ENCODE data around the gene RNF20. TPM values are rescaled to one million over a fixed set of nuclear protein-coding genes. Genes with fewer than 3 reads are reported as not detected.
A peak's percentile ranks its signal among the peaks of the same experiment; 100 is the strongest.

RNF20 gene
- total and polyA plus RNA-seq, 2 of the 13 experiments (the other 11 are each of a cell fraction or from before 2014, with no cell fraction given) = 12.7 to 37.6 TPM

DNA sequence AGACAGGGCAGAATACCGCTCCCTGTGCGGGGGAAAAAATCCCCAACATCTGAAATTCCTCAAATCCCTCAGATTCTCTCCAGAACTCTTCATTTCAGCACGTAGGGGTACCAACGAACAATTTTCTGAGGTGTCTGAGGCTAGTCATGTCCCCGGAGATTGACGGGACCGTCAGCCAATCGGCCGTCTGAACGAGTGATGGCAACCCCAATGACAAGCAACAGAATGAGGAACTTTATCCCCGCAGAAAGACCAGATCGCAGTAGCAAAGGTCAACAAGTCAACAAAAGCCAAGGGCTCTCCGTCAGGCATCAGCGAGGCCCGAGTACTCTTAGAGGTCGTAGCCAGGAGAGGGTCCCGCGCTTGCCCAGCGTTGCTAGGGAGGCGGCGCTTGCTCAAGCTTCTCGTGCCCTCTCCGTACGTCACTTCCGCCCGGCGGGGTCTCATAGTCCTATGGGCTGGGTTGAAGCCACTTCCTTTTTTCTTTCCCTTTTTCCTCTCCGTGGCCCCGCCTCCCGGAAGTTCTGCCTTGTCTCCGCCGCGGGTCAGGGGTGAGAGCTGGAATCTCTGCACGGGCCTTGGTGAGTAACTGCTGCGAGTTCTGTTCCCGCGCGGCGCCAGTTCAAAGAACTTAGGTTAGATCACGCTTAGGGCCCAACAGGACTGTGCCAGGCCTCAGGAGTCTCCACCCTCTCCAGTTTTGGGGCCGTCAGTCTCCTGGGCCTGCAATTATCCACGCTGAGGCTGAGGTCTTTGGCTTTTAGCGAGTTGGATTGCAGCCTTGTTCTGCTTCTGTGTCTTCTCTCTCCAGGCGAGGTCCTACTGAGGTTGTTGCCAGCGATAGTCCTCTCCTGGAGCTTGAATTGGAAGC, at the start of gene RNF20 (continued):
- TF ChIP-seq ZNF572 (CRISPR knock-in tag; IDR thresholded peaks at IDR 0.05) (0 out of 2 replicates have a peak, but pooled peaks have one; percentile 18), ZEB1 (IDR thresholded peaks at IDR 0.05; ENCODE audit: insufficient replicate concordance, low read depth) (no peak), POGZ (CRISPR knock-in tag; IDR thresholded peaks at IDR 0.05) (peak; percentile 86), NKX3-1 (CRISPR knock-in tag; IDR thresholded peaks at IDR 0.05) (no peak), ATRX (CRISPR knock-in tag; IDR thresholded peaks at IDR 0.05; ENCODE audit: borderline replicate concordance) (no peak), NR2C2 (CRISPR knock-in tag; IDR thresholded peaks at IDR 0.05; ENCODE audit: borderline replicate concordance) (peak; percentile 98), TCF7 (IDR thresholded peaks at IDR 0.05; ENCODE audit: low read depth) (peak; percentile 30; the same call in 1 of the 2 replicates), CREM (IDR thresholded peaks at IDR 0.05) (peak; percentile 98), CREM (CRISPR knock-in tag; IDR thresholded peaks at IDR 0.05) (peak; percentile 40; the same call in 1 of the 2 replicates), EP300 (IDR thresholded peaks at IDR 0.05; ENCODE audit: low read depth in 2 of 2, low read length in 2 of 2) (no peak), EP300 (CRISPR knock-in tag; IDR thresholded peaks at IDR 0.05; ENCODE audit: borderline replicate concordance) (no peak), IKZF4 (CRISPR knock-in tag; IDR thresholded peaks at IDR 0.05; ENCODE audit: borderline replicate concordance, low read depth, not compliant biosample characterization) (no peak), ZNF792 (CRISPR knock-in tag; IDR thresholded peaks at IDR 0.05) (no peak), ZNF143 (CRISPR knock-in tag; IDR thresholded peaks at IDR 0.05) (0 out of 2 replicates have a peak, but pooled peaks have one; percentile 17), NCOA2 (CRISPR knock-in tag; IDR thresholded peaks at IDR 0.05) (no peak), ELF3 (CRISPR knock-in tag; IDR thresholded peaks at IDR 0.05) (peak; percentile 75), MED1 (CRISPR knock-in tag; IDR thresholded peaks at IDR 0.05) (no peak), ZNF749 (CRISPR knock-in tag; IDR thresholded peaks at IDR 0.05; ENCODE audit: borderline replicate concordance) (no peak)
- TF ChIP-seq, protein P1, sequence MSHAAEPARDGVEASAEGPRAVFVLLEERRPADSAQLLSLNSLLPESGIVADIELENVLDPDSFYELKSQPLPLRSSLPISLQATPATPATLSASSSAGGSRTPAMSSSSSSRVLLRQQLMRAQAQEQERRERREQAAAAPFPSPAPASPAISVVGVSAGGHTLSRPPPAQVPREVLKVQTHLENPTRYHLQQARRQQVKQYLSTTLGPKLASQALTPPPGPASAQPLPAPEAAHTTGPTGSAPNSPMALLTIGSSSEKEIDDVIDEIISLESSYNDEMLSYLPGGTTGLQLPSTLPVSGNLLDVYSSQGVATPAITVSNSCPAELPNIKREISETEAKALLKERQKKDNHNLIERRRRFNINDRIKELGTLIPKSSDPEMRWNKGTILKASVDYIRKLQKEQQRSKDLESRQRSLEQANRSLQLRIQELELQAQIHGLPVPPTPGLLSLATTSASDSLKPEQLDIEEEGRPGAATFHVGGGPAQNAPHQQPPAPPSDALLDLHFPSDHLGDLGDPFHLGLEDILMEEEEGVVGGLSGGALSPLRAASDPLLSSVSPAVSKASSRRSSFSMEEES (CRISPR knock-in tag; IDR thresholded peaks at IDR 0.05) = 0 out of 2 replicates have a peak, but pooled peaks have one; percentile 29
- TF ChIP-seq, protein P2, sequence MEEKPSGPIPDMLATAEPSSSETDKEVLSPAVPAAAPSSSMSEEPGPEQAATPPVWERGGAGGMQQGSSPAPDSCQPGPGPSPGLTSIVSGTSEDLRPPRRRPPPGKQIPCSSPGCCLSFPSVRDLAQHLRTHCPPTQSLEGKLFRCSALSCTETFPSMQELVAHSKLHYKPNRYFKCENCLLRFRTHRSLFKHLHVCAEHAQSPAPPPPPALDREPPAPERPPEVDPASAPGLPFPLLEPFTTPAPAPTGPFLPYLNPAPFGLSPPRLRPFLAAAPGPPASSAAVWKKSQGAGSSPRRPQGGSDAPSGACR (CRISPR knock-in tag; IDR thresholded peaks at IDR 0.05) = no peak
- TF ChIP-seq, protein P3, sequence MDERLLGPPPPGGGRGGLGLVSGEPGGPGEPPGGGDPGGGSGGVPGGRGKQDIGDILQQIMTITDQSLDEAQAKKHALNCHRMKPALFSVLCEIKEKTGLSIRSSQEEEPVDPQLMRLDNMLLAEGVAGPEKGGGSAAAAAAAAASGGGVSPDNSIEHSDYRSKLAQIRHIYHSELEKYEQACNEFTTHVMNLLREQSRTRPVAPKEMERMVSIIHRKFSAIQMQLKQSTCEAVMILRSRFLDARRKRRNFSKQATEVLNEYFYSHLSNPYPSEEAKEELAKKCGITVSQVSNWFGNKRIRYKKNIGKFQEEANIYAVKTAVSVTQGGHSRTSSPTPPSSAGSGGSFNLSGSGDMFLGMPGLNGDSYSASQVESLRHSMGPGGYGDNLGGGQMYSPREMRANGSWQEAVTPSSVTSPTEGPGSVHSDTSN (CRISPR knock-in tag; IDR thresholded peaks at IDR 0.05) = peak; percentile 95
- TF ChIP-seq, protein P4, sequence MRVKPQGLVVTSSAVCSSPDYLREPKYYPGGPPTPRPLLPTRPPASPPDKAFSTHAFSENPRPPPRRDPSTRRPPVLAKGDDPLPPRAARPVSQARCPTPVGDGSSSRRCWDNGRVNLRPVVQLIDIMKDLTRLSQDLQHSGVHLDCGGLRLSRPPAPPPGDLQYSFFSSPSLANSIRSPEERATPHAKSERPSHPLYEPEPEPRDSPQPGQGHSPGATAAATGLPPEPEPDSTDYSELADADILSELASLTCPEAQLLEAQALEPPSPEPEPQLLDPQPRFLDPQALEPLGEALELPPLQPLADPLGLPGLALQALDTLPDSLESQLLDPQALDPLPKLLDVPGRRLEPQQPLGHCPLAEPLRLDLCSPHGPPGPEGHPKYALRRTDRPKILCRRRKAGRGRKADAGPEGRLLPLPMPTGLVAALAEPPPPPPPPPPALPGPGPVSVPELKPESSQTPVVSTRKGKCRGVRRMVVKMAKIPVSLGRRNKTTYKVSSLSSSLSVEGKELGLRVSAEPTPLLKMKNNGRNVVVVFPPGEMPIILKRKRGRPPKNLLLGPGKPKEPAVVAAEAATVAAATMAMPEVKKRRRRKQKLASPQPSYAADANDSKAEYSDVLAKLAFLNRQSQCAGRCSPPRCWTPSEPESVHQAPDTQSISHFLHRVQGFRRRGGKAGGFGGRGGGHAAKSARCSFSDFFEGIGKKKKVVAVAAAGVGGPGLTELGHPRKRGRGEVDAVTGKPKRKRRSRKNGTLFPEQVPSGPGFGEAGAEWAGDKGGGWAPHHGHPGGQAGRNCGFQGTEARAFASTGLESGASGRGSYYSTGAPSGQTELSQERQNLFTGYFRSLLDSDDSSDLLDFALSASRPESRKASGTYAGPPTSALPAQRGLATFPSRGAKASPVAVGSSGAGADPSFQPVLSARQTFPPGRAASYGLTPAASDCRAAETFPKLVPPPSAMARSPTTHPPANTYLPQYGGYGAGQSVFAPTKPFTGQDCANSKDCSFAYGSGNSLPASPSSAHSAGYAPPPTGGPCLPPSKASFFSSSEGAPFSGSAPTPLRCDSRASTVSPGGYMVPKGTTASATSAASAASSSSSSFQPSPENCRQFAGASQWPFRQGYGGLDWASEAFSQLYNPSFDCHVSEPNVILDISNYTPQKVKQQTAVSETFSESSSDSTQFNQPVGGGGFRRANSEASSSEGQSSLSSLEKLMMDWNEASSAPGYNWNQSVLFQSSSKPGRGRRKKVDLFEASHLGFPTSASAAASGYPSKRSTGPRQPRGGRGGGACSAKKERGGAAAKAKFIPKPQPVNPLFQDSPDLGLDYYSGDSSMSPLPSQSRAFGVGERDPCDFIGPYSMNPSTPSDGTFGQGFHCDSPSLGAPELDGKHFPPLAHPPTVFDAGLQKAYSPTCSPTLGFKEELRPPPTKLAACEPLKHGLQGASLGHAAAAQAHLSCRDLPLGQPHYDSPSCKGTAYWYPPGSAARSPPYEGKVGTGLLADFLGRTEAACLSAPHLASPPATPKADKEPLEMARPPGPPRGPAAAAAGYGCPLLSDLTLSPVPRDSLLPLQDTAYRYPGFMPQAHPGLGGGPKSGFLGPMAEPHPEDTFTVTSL (CRISPR knock-in tag; IDR thresholded peaks at IDR 0.05; ENCODE audit: borderline replicate concordance) = no peak

Measured in HepG2 (cell line).